IPS-NIHi11 (cell line): ENCODE data around the gene LGI4.
"Not testable (repeated sequence)": the region's sequence is repeated elsewhere in the genome, so short reads cannot be mapped to it uniquely, and the experiment has no call there.

ENCODE experiments used
- DNase-seq: peaks from one replicate; pipeline ENCODE4 v3.0.0; 2012; ENCODE audit warnings: mixed read lengths, low spot score

LGI4 gene

GRCh38 chr19:35141837-35142605 is 7.2 kb upstream of the LGI4 start:
- no peak for DNase-seq

GRCh38 chr19:35140962-35141836 is 6.3 kb upstream of the LGI4 start:
- peak; percentile 98 for DNase-seq

- DNase-seq = no peak
Measured at GRCh38 chr19:35140207-35140961, 5.5 kb upstream of the LGI4 start.

- DNase-seq = no peak
Measured at GRCh38 chr19:35138305-35138892, 3.5 kb upstream of the LGI4 start, which contains the start of gene FXYD1. Gene FXYD1, plus strand, starts transcription at chr19:35138824. Its CDS starts 1,256 bp downstream, at chr19:35140080.

GRCh38 chr19:35136977-35137702 is 2.3 kb upstream of the LGI4 start:
- DNase-seq = no peak

- no peak for DNase-seq
Measured at GRCh38 chr19:35136231-35136630, 1.4 kb upstream of the LGI4 start.

- peak; percentile 96 for DNase-seq
Measured at GRCh38 chr19:35135389-35135909, 590 bp upstream of the LGI4 start.

- DNase-seq = no peak
Measured at GRCh38 chr19:35133826-35134225, 1.0 kb downstream of the LGI4 start.

- no peak for DNase-seq
Measured at GRCh38 chr19:35132254-35132653, 2.6 kb downstream of the LGI4 start.

- DNase-seq = no peak
Measured at GRCh38 chr19:35130761-35131720, 3.8 kb downstream of the LGI4 start.

- DNase-seq = not testable (repeated sequence)
Measured at GRCh38 chr19:35129724-35130274, 5.1 kb downstream of the LGI4 start.

GRCh38 chr19:35128398-35129057 is 6.3 kb downstream of the LGI4 start:
- DNase-seq = no peak

- no peak for DNase-seq
Measured at GRCh38 chr19:35127871-35128270, 7.0 kb downstream of the LGI4 start.

GRCh38 chr19:35126624-35126959 is 8.3 kb downstream of the LGI4 start:
- DNase-seq = no peak

GRCh38 chr19:35125749-35126623 is 8.9 kb downstream of the LGI4 start:
- DNase-seq = no peak

GRCh38 chr19:35125270-35125717 is 9.6 kb downstream of the LGI4 start:
- no peak for DNase-seq

GRCh38 chr19:35124098-35125060 is 10.5 kb downstream of the LGI4 start:
- DNase-seq = peak; percentile 92
